Neuronal stem cell (in vitro differentiated cells): ENCODE data around the gene RAB8A.

Source experiments
- DNase-seq: peaks from one replicate; pipeline ENCODE4 v3.0.0-alpha.2; 2013; ENCODE audit warnings: low spot score
- H2AFZ ChIP-seq: one replicate; pipeline ENCODE4 v1.6.1; 2013; ENCODE audit warnings: mild to moderate bottlenecking, low read length, inconsistent platforms
- H2AK5ac ChIP-seq: 2 replicates; pipeline ENCODE4 v1.6.1; 2013; ENCODE audit warnings: low read depth, mild to moderate bottlenecking, inconsistent platforms, low read length, moderate library complexity, mixed read lengths
- H2BK120ac ChIP-seq: 2 replicates; pipeline ENCODE4 v1.6.1; 2013; ENCODE audit warnings: low read depth, mild to moderate bottlenecking, inconsistent platforms, low read length, moderate library complexity, mixed read lengths
- H2BK12ac ChIP-seq: one replicate; pipeline ENCODE4 v1.6.1; 2013; ENCODE audit warnings: low read length, inconsistent platforms
- H2BK15ac ChIP-seq: 2 replicates; pipeline ENCODE4 v1.6.1; 2013; ENCODE audit warnings: mild to moderate bottlenecking, low read length, inconsistent platforms, mixed read lengths
- H2BK5ac ChIP-seq: one replicate; pipeline ENCODE4 v1.6.1; 2013; ENCODE audit warnings: inconsistent platforms, mild to moderate bottlenecking, low read length, moderate library complexity
- H3K14ac ChIP-seq: one replicate; pipeline ENCODE4 v1.6.1; 2013; ENCODE audit warnings: low read length, inconsistent platforms
- H3K18ac ChIP-seq: 2 replicates; pipeline ENCODE4 v1.6.1; 2013; ENCODE audit warnings: low read length, inconsistent platforms
- H3K23ac ChIP-seq: 2 replicates; pipeline ENCODE4 v1.6.1; 2013; ENCODE audit warnings: low read depth, mild to moderate bottlenecking, mixed read lengths, low read length, inconsistent platforms; ENCODE audit not compliant: poor library complexity
- H3K27ac ChIP-seq: replicated peaks from 3 replicates; pipeline ENCODE4 v1.5.1; 2013; ENCODE audit warnings: low read length, inconsistent platforms
- H3K27me3 ChIP-seq, 3 experiments: 2 replicates each; pipeline ENCODE4 v1.6.1; 2013; ENCODE audit warnings: low read length in 3 of 3, mild to moderate bottlenecking in 2 of 3, inconsistent platforms in 1 of 3, low read depth in 1 of 3, mixed read lengths in 1 of 3, moderate library complexity in 1 of 3; ENCODE audit not compliant: control insufficient read depth in 3 of 3, insufficient read depth in 3 of 3
- H3K36me3 ChIP-seq, 2 donors: replicated peaks in 1 of 2; 2 replicates each; pipeline ENCODE4 v1.6.1; 2013; ENCODE audit warnings: low read length in 2 of 2; ENCODE audit not compliant: control insufficient read depth in 2 of 2, insufficient read depth in 2 of 2
- H3K4ac ChIP-seq: 2 replicates; pipeline ENCODE4 v1.6.1; 2013; ENCODE audit warnings: inconsistent platforms, mild to moderate bottlenecking, low read length, moderate library complexity
- H3K4me1 ChIP-seq, 2 donors: 1 replicate in 1 of 2; 2 replicates in 1 of 2; pipeline ENCODE4 v1.6.1; 2013; ENCODE audit warnings: low read length in 2 of 2, low read depth in 1 of 2; ENCODE audit not compliant: control insufficient read depth in 2 of 2, insufficient read depth in 1 of 2
- H3K4me2 ChIP-seq: one replicate; pipeline ENCODE4 v1.6.1; 2013; ENCODE audit warnings: mild to moderate bottlenecking, low read length, inconsistent platforms; ENCODE audit not compliant: insufficient read depth, poor library complexity, severe bottlenecking
- H3K4me3 ChIP-seq, 2 donors: 2 replicates each; pipeline ENCODE4 v1.5.1; 2013; ENCODE audit warnings: low read length in 2 of 2, mild to moderate bottlenecking in 2 of 2, inconsistent platforms in 1 of 2, moderate library complexity in 1 of 2
- H3K79me1 ChIP-seq: one replicate; pipeline ENCODE4 v1.6.1; 2013; ENCODE audit warnings: low read depth, mild to moderate bottlenecking, inconsistent platforms, low read length, moderate library complexity
- H3K9ac ChIP-seq: one replicate; pipeline ENCODE4 v1.6.1; 2013; ENCODE audit warnings: mild to moderate bottlenecking, low read depth, low read length, inconsistent platforms; ENCODE audit not compliant: poor library complexity
- H3K9me3 ChIP-seq, 2 donors: replicated peaks in 1 of 2; 2 replicates each; pipeline versions ENCODE3 to v1.6.1; 2013; ENCODE audit warnings: low read length in 2 of 2, mild to moderate bottlenecking in 2 of 2, inconsistent platforms in 1 of 2, low read depth in 1 of 2, mixed read lengths in 1 of 2, moderate library complexity in 1 of 2; ENCODE audit not compliant: control insufficient read depth in 2 of 2, insufficient read depth in 1 of 2
- H4K8ac ChIP-seq: one replicate; pipeline ENCODE4 v1.6.1; 2013; ENCODE audit warnings: low read depth, mild to moderate bottlenecking, inconsistent platforms, low read length, moderate library complexity
- H4K91ac ChIP-seq: one replicate; pipeline ENCODE4 v1.6.1; 2013; ENCODE audit warnings: low read length, low read depth, mild to moderate bottlenecking, inconsistent platforms; ENCODE audit not compliant: poor library complexity
- WGBS, 2 donors: extraction: QIAGEN DNeasy Blood & Tissue Kit; methylation state at CpG; one replicate each; pipeline ENCODE4 v1.1.7; 2013; ENCODE audit warnings: missing lambda C conversion rate in 2 of 2, mixed read lengths in 1 of 2; ENCODE audit not compliant: insufficient read length in 2 of 2, insufficient replicate concordance in 1 of 2; ENCODE audit errors: extremely low coverage in 2 of 2; 5-methylcytosine and 5-hydroxymethylcytosine counted together

The RAB8A gene

GRCh38 chr19:16066611-16067104, 45.0 kb upstream of the RAB8A start:
- Histone ChIP-seq H3K4ac (no peak overlapping the region), H3K4me2 (no peak overlapping the region)
- WGBS, 2 donors = no CpG with 5 or more reads among the region's 6 CpGs

GRCh38 chr19:16067205-16067938, 44.3 kb upstream of the RAB8A start:
- no peak overlapping the region for H3K4ac ChIP-seq
- H3K9me3 ChIP-seq = peaks cover 0 to 2% of the 10 kb centered on the region in 2 donors
- WGBS, 2 donors = no CpG with 5 or more reads among the region's 40 CpGs
- no peak overlapping the region for H3K27ac ChIP-seq
- no peak overlapping the region for H2BK15ac ChIP-seq
- H2AFZ ChIP-seq = peak overlapping the region; percentile 6
- no peak overlapping the region for H3K23ac ChIP-seq
- H3K27me3 ChIP-seq = no peaks in the 10 kb centered on the region
- no peak for DNase-seq
- no peak overlapping the region for H3K14ac ChIP-seq
- peaks cover 0 to 23% of the 10 kb centered on the region in 2 donors for H3K4me1 ChIP-seq
- no peak overlapping the region for H3K4me3 ChIP-seq
- no peak overlapping the region for H4K91ac ChIP-seq
- peak overlapping the region; percentile 7 for H3K9ac ChIP-seq
- no peak overlapping the region for H4K8ac ChIP-seq
- no peak overlapping the region for H3K4me2 ChIP-seq
- no peaks in the 10 kb centered on the region for H3K36me3 ChIP-seq
- no peak overlapping the region for H2BK120ac ChIP-seq
- no peak overlapping the region for H2BK12ac ChIP-seq
- H2AK5ac ChIP-seq = peak overlapping the region; percentile 56
- no peak overlapping the region for H2BK5ac ChIP-seq
- no peaks in the 10 kb centered on the region for H3K79me1 ChIP-seq
- H3K18ac ChIP-seq = no peak overlapping the region

More at GRCh38 chr19:16066611-16067104, 45.0 kb upstream of the RAB8A start:
- Histone ChIP-seq H3K9ac (no peak overlapping the region), H2BK12ac (no peak overlapping the region), H3K27me3 (no peaks in the 10 kb centered on the region), H2BK5ac (no peak overlapping the region), H2BK120ac (no peak overlapping the region), H3K4me3 (no peak overlapping the region), H2AK5ac (no peak overlapping the region), H3K9me3 (peaks cover 2 to 3% of the 10 kb centered on the region in 2 donors), H3K23ac (no peak overlapping the region), H2AFZ (peak overlapping the region; percentile 42), H4K91ac (no peak overlapping the region), H3K79me1 (no peaks in the 10 kb centered on the region), H4K8ac (no peak overlapping the region), H3K36me3 (no peaks in the 10 kb centered on the region), H3K4me1 (peaks cover 0 to 17% of the 10 kb centered on the region in 2 donors), H3K14ac (no peak overlapping the region), H3K27ac (no peak overlapping the region), H2BK15ac (no peak overlapping the region), H3K18ac (no peak overlapping the region)
- no peak for DNase-seq

DNA sequence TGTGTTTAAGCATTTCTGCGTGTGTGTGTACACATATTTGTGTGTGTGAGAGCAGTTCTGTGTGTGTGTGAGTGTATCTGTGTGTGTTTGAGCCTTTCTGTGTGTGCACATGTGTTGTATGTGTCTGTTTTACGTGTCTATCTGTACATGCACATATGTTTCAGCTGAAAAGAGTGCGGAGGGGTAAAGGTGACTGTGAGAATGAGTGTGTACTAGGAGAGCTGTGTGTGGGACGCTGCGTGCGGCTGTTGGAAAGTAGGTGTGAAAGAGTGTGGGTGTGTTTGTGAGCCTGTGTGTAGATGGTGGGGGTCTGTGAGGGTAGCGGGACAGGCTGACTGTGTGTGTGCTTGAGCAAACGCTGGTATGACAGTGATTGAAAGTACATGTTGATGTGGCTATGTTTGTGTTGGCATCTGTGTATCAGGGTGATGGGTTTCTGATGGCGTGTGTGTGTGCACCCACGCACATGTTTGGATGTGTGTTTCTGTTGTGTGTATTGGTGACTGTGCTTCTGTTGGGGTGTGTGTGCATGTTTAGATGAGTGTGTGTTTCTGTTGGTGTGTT, 42.9 kb upstream of the RAB8A start:
- H2AK5ac ChIP-seq = no peak overlapping the region
- H3K4ac ChIP-seq = no peak overlapping the region
- WGBS, 2 donors = no CpG with 5 or more reads among the region's 10 CpGs
- H3K4me1 ChIP-seq = peaks cover 0 to 23% of the 10 kb centered on the region in 2 donors
- no peak overlapping the region for H3K14ac ChIP-seq
- no peaks in the 10 kb centered on the region for H3K36me3 ChIP-seq
- no peak overlapping the region for H3K9ac ChIP-seq
- DNase-seq = no peak
- H2BK15ac ChIP-seq = no peak overlapping the region
- no peaks in the 10 kb centered on the region for H3K27me3 ChIP-seq
- H3K9me3 ChIP-seq = no peaks in the 10 kb centered on the region
- H2BK120ac ChIP-seq = no peak overlapping the region
- H3K23ac ChIP-seq = no peak overlapping the region
- H3K4me3 ChIP-seq = no peak overlapping the region
- H3K79me1 ChIP-seq = no peaks in the 10 kb centered on the region
- no peak overlapping the region for H3K27ac ChIP-seq
- H2BK12ac ChIP-seq = no peak overlapping the region
- H2AFZ ChIP-seq = no peak overlapping the region
- no peak overlapping the region for H3K18ac ChIP-seq
- no peak overlapping the region for H2BK5ac ChIP-seq
- no peak overlapping the region for H4K8ac ChIP-seq
- no peak overlapping the region for H4K91ac ChIP-seq
- no peak overlapping the region for H3K4me2 ChIP-seq

DNA sequence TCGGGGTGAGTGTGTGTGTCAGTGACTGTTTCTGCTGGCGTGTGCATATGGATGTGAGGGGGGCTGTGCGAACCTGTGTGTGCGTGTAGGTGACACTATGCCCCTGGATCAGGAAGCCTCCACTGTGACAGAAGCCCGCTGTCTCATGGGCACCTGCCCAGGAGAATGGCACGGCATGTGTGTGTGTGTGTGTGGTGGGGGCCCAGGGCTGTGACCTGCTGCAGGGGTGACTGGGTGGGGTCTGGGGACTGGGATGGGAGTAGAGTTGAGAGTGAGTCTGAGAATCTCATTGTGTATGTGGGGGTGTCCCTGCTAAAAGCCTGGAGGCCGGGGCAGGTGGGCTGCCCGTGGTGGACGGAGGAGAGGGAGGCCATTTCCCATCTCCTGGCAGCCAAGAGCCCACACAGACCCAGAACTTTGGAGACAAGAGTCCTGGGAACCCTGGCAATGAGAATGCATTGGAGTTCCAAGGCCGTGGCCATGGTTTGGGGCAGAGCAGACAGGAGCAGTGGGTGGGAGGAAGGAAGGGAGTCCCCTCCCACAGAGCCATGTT, 41.8 kb upstream of the RAB8A start:
- no peak overlapping the region for H3K14ac ChIP-seq
- DNase-seq = no peak
- 100% methylated on average over 1 of the region's 10 CpGs; no CpG with 5 or more reads in 1 of the 2 donors for WGBS, 2 donors
- no peak overlapping the region for H2BK5ac ChIP-seq
- H2BK120ac ChIP-seq = no peak overlapping the region
- H2BK12ac ChIP-seq = no peak overlapping the region
- no peak overlapping the region for H3K23ac ChIP-seq
- H3K79me1 ChIP-seq = no peaks in the 10 kb centered on the region
- peak overlapping the region; percentile 50 for H3K9ac ChIP-seq
- no peak overlapping the region for H4K91ac ChIP-seq
- no peaks in the 10 kb centered on the region for H3K36me3 ChIP-seq
- no peak overlapping the region for H2AFZ ChIP-seq
- no peak overlapping the region for H2BK15ac ChIP-seq
- H3K4ac ChIP-seq = no peak overlapping the region
- no peak overlapping the region for H3K27ac ChIP-seq
- no peaks in the 10 kb centered on the region for H3K27me3 ChIP-seq
- no peak overlapping the region for H3K4me2 ChIP-seq
- no peak overlapping the region for H4K8ac ChIP-seq
- H3K9me3 ChIP-seq = no peaks in the 10 kb centered on the region
- no peak overlapping the region for H3K4me3 ChIP-seq
- peaks cover 0 to 29% of the 10 kb centered on the region in 2 donors for H3K4me1 ChIP-seq
- peak overlapping the region; percentile 50 for H2AK5ac ChIP-seq
- H3K18ac ChIP-seq = no peak overlapping the region
